Measurements from ENCODE around the gene TRPV3. TPM values are rescaled to one million over a fixed set of nuclear protein-coding genes. Genes with fewer than 3 reads are reported as not detected.

Gene TRPV3
- total RNA-seq, 2 experiments from 2014 or later = 0.25 to 0.56 TPM

DNA sequence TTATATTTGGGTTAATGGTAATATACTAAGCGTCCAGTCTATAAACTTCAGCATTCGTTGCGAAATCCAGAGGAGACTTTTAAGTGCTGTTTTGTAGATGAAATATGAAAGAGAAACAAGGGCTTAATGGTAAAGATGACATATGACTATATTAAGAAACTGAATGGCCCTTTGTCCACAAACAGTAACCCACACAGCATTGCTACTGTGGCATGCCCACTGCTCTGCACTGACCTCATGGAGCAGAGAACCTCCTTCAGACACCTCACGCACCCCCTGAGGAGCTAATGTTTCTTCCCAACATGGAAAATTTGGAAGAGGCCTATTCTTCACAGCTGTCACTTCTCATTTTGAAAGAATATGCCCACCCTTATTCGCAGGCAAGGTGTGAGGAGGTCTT, 55.1 kb downstream of the TRPV3 start:
- no peaks in the 10 kb centered on the region for H3K36me3 Mint-ChIP-seq (ENCODE audit: low read depth)
- H3K4me1 Mint-ChIP-seq (ENCODE audit: low read depth) = no peaks in the 10 kb centered on the region
- intact Hi-C loops (cut with DNase I, micrococcal nuclease) = no loop called here
- H3K36me3 ChIP-seq (ENCODE audit: insufficient read depth, low read length) = no peaks in the 10 kb centered on the region
- no peak overlapping the region for H3K27ac Mint-ChIP-seq
- peaks cover under 1% of the 10 kb centered on the region for H3K9me3 Mint-ChIP-seq
- no peak overlapping the region for H3K27ac ChIP-seq (ENCODE audit: low read depth in 1 of 2, low read length in 2 of 2)
- H3K4me1 ChIP-seq (ENCODE audit: insufficient read depth, low read length) = no peaks in the 10 kb centered on the region
- no peak overlapping the region for H3K4me3 ChIP-seq (ENCODE audit: low read length)
- H3K4me3 Mint-ChIP-seq = no peak overlapping the region
- TF ChIP-seq, protein P1, sequence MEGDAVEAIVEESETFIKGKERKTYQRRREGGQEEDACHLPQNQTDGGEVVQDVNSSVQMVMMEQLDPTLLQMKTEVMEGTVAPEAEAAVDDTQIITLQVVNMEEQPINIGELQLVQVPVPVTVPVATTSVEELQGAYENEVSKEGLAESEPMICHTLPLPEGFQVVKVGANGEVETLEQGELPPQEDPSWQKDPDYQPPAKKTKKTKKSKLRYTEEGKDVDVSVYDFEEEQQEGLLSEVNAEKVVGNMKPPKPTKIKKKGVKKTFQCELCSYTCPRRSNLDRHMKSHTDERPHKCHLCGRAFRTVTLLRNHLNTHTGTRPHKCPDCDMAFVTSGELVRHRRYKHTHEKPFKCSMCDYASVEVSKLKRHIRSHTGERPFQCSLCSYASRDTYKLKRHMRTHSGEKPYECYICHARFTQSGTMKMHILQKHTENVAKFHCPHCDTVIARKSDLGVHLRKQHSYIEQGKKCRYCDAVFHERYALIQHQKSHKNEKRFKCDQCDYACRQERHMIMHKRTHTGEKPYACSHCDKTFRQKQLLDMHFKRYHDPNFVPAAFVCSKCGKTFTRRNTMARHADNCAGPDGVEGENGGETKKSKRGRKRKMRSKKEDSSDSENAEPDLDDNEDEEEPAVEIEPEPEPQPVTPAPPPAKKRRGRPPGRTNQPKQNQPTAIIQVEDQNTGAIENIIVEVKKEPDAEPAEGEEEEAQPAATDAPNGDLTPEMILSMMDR (IDR thresholded peaks at IDR 0.05) = no peak
- DNase-seq (no peak), ATAC-seq (ENCODE audit: poor library complexity) (no peak)
- peaks cover 0 to 3% of the 10 kb centered on the region in 2 experiments for H3K9me3 ChIP-seq (ENCODE audit: control insufficient read depth in 1 of 2, insufficient read depth in 1 of 2, low read length in 2 of 2)
- POLR2A ChIA-PET = no interaction called here
- CTCF ChIA-PET = no interaction called here
- H3K27me3 Mint-ChIP-seq = peaks cover 7% of the 10 kb centered on the region
- peaks cover 0 to 2% of the 10 kb centered on the region in 2 experiments for H3K27me3 ChIP-seq (ENCODE audit: control insufficient read depth in 1 of 2, insufficient read depth in 2 of 2, low read length in 2 of 2)

DNA sequence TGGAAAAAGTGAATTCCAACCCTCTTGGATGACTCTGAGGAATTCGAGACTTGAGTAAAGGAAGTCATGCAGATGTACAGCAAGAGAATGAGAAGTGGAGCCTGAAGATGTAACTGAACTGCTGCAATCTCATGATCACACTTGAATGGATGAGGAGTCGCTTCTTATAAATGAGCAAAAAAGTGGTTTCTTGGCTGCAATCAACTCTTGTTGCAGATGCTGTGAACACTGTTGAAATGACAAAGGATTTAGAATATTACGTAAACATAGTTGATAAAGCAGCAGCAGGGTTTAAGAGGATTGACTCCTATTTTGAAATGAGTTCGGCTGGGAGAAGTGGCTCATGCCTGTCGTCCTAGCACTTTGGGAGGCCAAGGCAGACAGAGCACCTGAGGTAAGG, 56.3 kb downstream of the TRPV3 start:
- H3K4me3 Mint-ChIP-seq = no peak overlapping the region
- peaks cover 0 to 3% of the 10 kb centered on the region in 2 experiments for H3K9me3 ChIP-seq (ENCODE audit: control insufficient read depth in 1 of 2, insufficient read depth in 1 of 2, low read length in 2 of 2)
- H3K36me3 Mint-ChIP-seq (ENCODE audit: low read depth) = no peaks in the 10 kb centered on the region
- ChIA-PET POLR2A (no interaction called here), CTCF (no interaction called here)
- peaks cover 7% of the 10 kb centered on the region for H3K27me3 Mint-ChIP-seq
- intact Hi-C loops (cut with DNase I, micrococcal nuclease) = no loop called here
- no peak overlapping the region for H3K27ac Mint-ChIP-seq
- no peaks in the 10 kb centered on the region for H3K4me1 Mint-ChIP-seq (ENCODE audit: low read depth)
- no peaks in the 10 kb centered on the region for H3K4me1 ChIP-seq (ENCODE audit: insufficient read depth, low read length)
- H3K27me3 ChIP-seq (ENCODE audit: control insufficient read depth in 1 of 2, insufficient read depth in 2 of 2, low read length in 2 of 2) = peaks cover 0 to 2% of the 10 kb centered on the region in 2 experiments
- H3K27ac ChIP-seq (ENCODE audit: low read depth in 1 of 2, low read length in 2 of 2) = no peak overlapping the region
- no peaks in the 10 kb centered on the region for H3K36me3 ChIP-seq (ENCODE audit: insufficient read depth, low read length)
- TF ChIP-seq, protein P1 (IDR thresholded peaks at IDR 0.05) = no peak
- no peak for ATAC-seq (ENCODE audit: poor library complexity)
- H3K9me3 Mint-ChIP-seq = no peaks in the 10 kb centered on the region
- DNase-seq = no peak
- no peak overlapping the region for H3K4me3 ChIP-seq (ENCODE audit: low read length)

DNA sequence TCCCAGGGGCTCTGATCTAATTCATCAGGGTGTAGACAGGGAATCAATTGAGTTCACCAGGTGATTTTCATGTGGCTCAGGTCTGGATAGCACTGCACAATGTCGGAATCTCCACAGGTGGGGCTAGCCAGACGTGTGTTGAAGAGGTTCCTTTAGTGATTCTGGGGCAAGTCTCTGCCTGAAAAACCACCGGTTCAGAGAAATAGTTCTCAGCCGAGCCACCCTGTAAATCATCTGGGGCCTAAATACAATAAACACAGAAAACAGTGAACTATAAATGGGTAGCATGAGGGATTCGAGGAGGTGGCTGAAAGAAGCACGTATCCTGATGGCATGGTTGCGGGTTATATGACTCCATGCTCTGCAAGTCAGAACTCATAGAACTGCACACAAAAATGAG, 60.5 kb downstream of the TRPV3 start:
- DNase-seq (no peak), ATAC-seq (ENCODE audit: poor library complexity) (no peak)
- Histone ChIP-seq H3K9me3 (ENCODE audit: control insufficient read depth in 1 of 2, insufficient read depth in 1 of 2, low read length in 2 of 2) (peaks cover 0 to 3% of the 10 kb centered on the region in 2 experiments), H3K4me3 (ENCODE audit: low read length) (no peak overlapping the region), H3K27ac (ENCODE audit: low read depth in 1 of 2, low read length in 2 of 2) (no peak overlapping the region), H3K36me3 (ENCODE audit: insufficient read depth, low read length) (no peaks in the 10 kb centered on the region), H3K4me1 (ENCODE audit: insufficient read depth, low read length) (no peaks in the 10 kb centered on the region), H3K27me3 (ENCODE audit: control insufficient read depth in 1 of 2, insufficient read depth in 2 of 2, low read length in 2 of 2) (peaks cover 0 to 2% of the 10 kb centered on the region in 2 experiments)
- no peaks in the 10 kb centered on the region for H3K36me3 Mint-ChIP-seq (ENCODE audit: low read depth)
- peaks cover 12% of the 10 kb centered on the region for H3K27me3 Mint-ChIP-seq
- TF ChIP-seq, protein P1 (IDR thresholded peaks at IDR 0.05) = no peak
- H3K4me1 Mint-ChIP-seq (ENCODE audit: low read depth) = no peaks in the 10 kb centered on the region
- no peak overlapping the region for H3K27ac Mint-ChIP-seq
- H3K4me3 Mint-ChIP-seq = no peak overlapping the region
- POLR2A ChIA-PET = no interaction called here
- intact Hi-C loops (cut with DNase I, micrococcal nuclease) = no loop called here
- no peaks in the 10 kb centered on the region for H3K9me3 Mint-ChIP-seq
- CTCF ChIA-PET = no interaction called here
